Calu3 (cell line): ENCODE data around the gene KIAA0040. TPM values are rescaled to one million over a fixed set of nuclear protein-coding genes. Genes with fewer than 3 reads are reported as not detected.

Experiments
- BruUV-seq: library from RNA; stranded (reverse); fragments of 400-500 nt; replicated peaks from 2 replicates; lab custom pipeline; 2021; lab: Mats Ljungman, UMichigan
- CTCF ChIA-PET: fragments of 300-600 bp; sonication (Branson Sonifier 250); formaldehyde crosslinking; loops from one replicate; lab custom pipeline; 2022; ENCODE audit warnings: antibody characterized with exemption; lab: Charles Lee
- DNase-seq: peaks from one replicate; pipeline ENCODE4 v3.0.0; 2022
- H3K27ac Mint-ChIP-seq: one replicate; pipeline ENCODE4 v1.8.0; 2022; ENCODE audit warnings: mixed read lengths; ENCODE audit not compliant: unreplicated experiment
- H3K27me3 Mint-ChIP-seq: one replicate; pipeline ENCODE4 v1.8.0; 2022; ENCODE audit warnings: mixed read lengths; ENCODE audit not compliant: unreplicated experiment
- H3K36me3 Mint-ChIP-seq: one replicate; pipeline ENCODE4 v1.8.0; 2022; ENCODE audit warnings: mild to moderate bottlenecking, moderate library complexity, mixed read lengths; ENCODE audit not compliant: insufficient read depth, unreplicated experiment
- H3K4me1 Mint-ChIP-seq: one replicate; pipeline ENCODE4 v1.8.0; 2022; ENCODE audit warnings: mild to moderate bottlenecking, low read depth, mixed read lengths; ENCODE audit not compliant: unreplicated experiment
- H3K4me3 Mint-ChIP-seq: one replicate; pipeline ENCODE4 v1.8.0; 2022; ENCODE audit warnings: mild to moderate bottlenecking, low read depth, moderate library complexity, mixed read lengths; ENCODE audit not compliant: unreplicated experiment
- H3K9me3 Mint-ChIP-seq: one replicate; pipeline ENCODE4 v1.8.0; 2022; ENCODE audit warnings: low read depth, mixed read lengths; ENCODE audit not compliant: unreplicated experiment
- intact Hi-C: fragments of 100-400 bp; cut with micrococcal nuclease; formaldehyde crosslinking; loops from one replicate; pipeline ENCODE4 v1.10.0; 2022; ENCODE audit not compliant: unreplicated experiment
- total RNA-seq: library from RNA; stranded (reverse); gene quantifications from 2 replicates; pipeline ENCODE4 v1.2.3, GENCODE V29; 2022
- TF ChIP-seq, protein P1 (sequence below): fragments of 200-600 bp; IDR thresholded peaks from one replicate; pipeline ENCODE4 v1.8.0; 2022; ENCODE audit warnings: antibody characterized with exemption; ENCODE audit not compliant: unreplicated experiment

The KIAA0040 gene
- total RNA-seq, 1 experiment from 2014 or later = 33.4 TPM

DNA sequence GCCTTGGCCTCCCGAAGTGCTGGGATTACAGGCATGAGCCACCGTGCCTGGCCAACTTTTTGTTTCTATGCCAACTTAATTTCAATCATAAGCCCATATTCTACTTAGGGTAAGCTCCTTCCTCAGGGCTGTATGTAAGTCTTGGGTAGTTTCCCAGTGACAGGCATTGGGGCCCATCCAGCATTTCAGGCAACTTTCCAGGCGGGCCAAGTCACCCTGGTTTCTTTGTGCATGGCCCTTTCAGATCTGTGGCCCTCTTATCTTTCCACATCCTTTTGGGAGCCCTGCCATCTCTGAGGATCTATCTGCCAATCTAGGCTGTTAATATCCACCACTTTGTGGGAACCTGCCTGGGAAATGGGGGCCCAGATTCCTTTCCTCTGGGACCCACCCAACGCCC, 66.2 kb downstream of the KIAA0040 start:
- intact Hi-C loops = no loop called here
- H3K4me3 Mint-ChIP-seq = no peak overlapping the region
- H3K9me3 Mint-ChIP-seq = no peaks in the 10 kb centered on the region
- BruUV-seq = no TSS peak
- no peaks in the 10 kb centered on the region for H3K36me3 Mint-ChIP-seq
- peaks cover 33% of the 10 kb centered on the region for H3K27me3 Mint-ChIP-seq
- no peak for DNase-seq
- TF ChIP-seq, protein P1, sequence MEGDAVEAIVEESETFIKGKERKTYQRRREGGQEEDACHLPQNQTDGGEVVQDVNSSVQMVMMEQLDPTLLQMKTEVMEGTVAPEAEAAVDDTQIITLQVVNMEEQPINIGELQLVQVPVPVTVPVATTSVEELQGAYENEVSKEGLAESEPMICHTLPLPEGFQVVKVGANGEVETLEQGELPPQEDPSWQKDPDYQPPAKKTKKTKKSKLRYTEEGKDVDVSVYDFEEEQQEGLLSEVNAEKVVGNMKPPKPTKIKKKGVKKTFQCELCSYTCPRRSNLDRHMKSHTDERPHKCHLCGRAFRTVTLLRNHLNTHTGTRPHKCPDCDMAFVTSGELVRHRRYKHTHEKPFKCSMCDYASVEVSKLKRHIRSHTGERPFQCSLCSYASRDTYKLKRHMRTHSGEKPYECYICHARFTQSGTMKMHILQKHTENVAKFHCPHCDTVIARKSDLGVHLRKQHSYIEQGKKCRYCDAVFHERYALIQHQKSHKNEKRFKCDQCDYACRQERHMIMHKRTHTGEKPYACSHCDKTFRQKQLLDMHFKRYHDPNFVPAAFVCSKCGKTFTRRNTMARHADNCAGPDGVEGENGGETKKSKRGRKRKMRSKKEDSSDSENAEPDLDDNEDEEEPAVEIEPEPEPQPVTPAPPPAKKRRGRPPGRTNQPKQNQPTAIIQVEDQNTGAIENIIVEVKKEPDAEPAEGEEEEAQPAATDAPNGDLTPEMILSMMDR = no peak
- no peak overlapping the region for H3K27ac Mint-ChIP-seq
- CTCF ChIA-PET = interaction anchor here (0.6 to 4.0 kb wide), 2 partner anchors 97 to 1218 kb away, joined by 3 to 135 read pairs; no protein-coding TSS in a partner anchor
- H3K4me1 Mint-ChIP-seq = no peaks in the 10 kb centered on the region

DNA sequence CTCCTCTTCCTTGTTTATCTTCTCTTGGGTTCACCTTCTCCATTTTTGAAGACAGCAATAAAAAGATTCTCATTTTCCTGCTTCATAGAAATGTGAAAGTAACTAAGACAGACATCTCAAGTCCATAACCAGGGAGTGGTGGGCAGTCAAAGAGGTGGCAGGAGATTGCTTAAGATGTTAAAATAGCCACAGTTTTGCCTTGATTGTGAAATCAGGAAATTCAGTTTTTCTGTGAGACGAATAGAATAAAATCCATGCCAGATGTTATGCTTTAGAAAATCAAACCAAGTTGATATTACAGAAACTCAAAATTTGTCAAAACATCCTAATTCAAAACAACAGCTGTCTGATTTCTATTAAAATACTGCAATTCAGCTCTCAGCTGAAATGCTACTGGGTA, 67.7 kb downstream of the KIAA0040 start:
- no peak for DNase-seq
- CTCF ChIA-PET = interaction anchor here (0.6 to 4.0 kb wide), 18 partner anchors 9 to 251 kb away, joined by 3 to 135 read pairs (median 4); partner anchors contain the start of genes CACYBP and MRPS14
- no peaks in the 10 kb centered on the region for H3K4me1 Mint-ChIP-seq
- TF ChIP-seq, protein P1 = no peak
- no TSS peak for BruUV-seq
- intact Hi-C loops = loop anchor here (1.0 to 2.0 kb wide), 2 partner anchors 96 to 354 kb away; no protein-coding TSS in a partner anchor
- H3K4me3 Mint-ChIP-seq = no peak overlapping the region
- H3K9me3 Mint-ChIP-seq = no peaks in the 10 kb centered on the region
- H3K36me3 Mint-ChIP-seq = no peaks in the 10 kb centered on the region
- peaks cover 42% of the 10 kb centered on the region for H3K27me3 Mint-ChIP-seq
- no peak overlapping the region for H3K27ac Mint-ChIP-seq

DNA sequence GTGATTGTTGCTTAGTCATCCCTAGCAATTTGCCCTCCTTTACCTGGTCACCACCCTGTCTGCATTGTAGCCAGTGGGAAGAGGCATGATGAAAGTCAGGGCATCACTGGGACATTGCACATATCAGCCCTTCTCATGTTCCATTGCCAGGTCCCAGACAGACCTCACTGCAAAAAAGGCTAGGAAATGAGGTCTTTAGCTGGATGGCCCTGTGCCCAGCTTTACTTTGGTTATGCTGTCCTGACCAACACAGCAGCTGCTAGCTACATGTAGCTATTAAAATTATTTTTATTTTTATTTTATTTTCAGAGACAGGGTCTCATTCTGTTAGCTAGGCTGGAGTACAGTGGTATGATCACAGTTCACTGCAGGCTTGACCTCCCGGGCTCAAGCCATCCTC, 72.1 kb downstream of the KIAA0040 start:
- Mint-ChIP-seq H3K27ac (no peak overlapping the region), H3K27me3 (peaks cover 16% of the 10 kb centered on the region), H3K4me1 (no peaks in the 10 kb centered on the region), H3K36me3 (no peaks in the 10 kb centered on the region), H3K4me3 (no peak overlapping the region), H3K9me3 (no peaks in the 10 kb centered on the region)
- CTCF ChIA-PET = interaction anchor here (0.6 kb wide), 1 partner anchor 152 kb away, joined by 5 read pairs; no protein-coding TSS in a partner anchor
- TF ChIP-seq, protein P1 = no peak
- BruUV-seq = no TSS peak
- DNase-seq = no peak
- intact Hi-C loops = no loop called here

DNA sequence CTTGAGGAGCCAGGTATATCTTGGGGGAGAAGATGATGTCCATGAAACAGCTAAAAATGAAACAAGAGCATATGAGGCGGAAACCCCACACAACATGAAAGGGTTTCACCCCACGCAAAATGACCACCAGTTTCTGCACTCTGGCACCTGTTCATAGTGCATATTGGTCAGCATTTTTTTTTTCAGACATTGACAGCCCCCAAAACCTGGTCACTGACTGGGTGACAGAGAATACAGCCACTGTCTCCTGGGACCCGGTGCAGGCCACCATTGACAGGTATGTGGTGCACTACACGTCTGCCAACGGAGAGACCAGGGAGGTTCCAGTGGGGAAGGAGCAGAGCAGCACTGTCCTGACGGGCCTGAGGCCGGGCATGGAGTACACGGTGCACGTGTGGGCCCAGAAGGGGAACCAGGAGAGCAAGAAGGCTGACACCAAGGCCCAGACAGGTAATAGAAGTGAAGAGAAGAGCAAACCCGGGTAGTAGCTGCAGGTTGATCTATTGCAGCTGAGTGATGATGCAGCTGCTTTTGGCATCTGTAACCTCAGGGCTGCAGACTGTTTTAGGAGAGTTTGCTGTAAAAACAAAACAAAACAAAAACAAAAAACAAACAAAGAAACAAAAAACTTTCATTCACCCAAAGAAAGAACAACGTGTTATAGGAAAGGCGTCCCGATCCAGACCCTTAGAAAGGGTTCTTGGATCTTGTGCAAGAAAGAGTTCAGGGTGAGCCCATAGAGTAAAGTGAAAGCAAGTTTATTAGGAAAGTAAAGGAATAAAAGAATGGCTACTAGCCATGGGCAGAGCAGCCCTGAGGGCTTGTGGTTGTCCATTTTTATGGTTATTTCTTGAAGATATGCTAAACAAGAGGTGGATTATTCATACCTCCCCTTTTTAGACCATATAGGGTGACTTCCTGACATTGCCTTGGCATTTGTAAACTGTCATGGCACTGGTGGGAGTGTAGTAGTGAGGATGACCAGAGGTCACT, 73.9 kb downstream of the KIAA0040 start:
- H3K36me3 Mint-ChIP-seq = no peaks in the 10 kb centered on the region
- H3K27me3 Mint-ChIP-seq = peaks cover 27% of the 10 kb centered on the region
- no TSS peak for BruUV-seq
- DNase-seq = no peak
- H3K27ac Mint-ChIP-seq = no peak overlapping the region
- CTCF ChIA-PET = no interaction called here
- no peaks in the 10 kb centered on the region for H3K4me1 Mint-ChIP-seq
- no peaks in the 10 kb centered on the region for H3K9me3 Mint-ChIP-seq
- TF ChIP-seq, protein P1 = no peak
- no peak overlapping the region for H3K4me3 Mint-ChIP-seq
- intact Hi-C loops = no loop called here
